NCI-H2196 treated with DMSO at 0.1 percent for 48 hours (cell line): ENCODE measurements around the gene LRRC45.

Experiments
- DNase-seq: peaks from one replicate; lab custom pipeline; 2025; ENCODE audit not compliant: unreplicated experiment; lab: John Stamatoyannopoulos, UW

The LRRC45 gene

DNA sequence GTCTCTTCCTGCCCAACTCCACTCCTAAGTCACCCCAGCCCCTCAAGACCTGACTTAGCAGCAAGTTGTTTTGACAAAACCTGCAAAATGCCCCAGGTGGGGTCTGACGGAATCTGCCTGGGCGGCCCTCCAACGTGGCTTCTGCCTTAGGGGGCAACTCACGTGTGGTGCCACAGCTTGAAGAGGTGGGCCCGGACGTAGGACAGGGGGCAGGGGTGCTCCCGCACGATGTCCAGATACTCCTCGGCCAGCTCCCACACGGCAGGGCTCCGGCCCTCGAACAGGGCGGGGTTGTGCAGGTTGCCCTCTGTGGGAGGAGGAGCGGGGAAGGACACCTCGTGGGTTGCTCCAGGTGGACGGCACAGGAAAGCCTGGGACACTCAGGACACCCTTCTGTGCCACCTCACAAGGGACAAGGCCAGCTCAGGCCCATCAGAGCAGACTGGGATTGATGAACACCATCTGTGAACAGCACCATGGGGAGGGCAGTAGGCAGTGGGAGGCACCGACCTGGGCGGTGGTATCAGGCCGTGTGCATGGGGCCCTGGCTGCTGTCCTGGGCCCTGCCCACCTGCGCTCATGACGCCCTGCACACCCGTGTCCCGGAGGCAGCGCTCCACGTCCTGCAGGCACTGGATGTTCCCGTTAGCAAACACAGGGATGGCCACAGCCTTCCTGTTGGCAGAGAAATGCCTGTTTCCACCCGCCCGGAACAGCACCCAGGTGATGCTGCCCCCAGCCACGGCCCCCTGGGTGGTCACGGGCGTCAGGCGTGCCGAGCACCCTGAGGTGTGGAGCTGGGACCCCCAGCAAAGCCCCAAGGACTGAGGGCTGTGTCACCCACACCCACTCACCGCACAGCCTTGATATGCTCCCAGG is 38.2 kb downstream of the LRRC45 start:
- no peak for DNase-seq

DNA sequence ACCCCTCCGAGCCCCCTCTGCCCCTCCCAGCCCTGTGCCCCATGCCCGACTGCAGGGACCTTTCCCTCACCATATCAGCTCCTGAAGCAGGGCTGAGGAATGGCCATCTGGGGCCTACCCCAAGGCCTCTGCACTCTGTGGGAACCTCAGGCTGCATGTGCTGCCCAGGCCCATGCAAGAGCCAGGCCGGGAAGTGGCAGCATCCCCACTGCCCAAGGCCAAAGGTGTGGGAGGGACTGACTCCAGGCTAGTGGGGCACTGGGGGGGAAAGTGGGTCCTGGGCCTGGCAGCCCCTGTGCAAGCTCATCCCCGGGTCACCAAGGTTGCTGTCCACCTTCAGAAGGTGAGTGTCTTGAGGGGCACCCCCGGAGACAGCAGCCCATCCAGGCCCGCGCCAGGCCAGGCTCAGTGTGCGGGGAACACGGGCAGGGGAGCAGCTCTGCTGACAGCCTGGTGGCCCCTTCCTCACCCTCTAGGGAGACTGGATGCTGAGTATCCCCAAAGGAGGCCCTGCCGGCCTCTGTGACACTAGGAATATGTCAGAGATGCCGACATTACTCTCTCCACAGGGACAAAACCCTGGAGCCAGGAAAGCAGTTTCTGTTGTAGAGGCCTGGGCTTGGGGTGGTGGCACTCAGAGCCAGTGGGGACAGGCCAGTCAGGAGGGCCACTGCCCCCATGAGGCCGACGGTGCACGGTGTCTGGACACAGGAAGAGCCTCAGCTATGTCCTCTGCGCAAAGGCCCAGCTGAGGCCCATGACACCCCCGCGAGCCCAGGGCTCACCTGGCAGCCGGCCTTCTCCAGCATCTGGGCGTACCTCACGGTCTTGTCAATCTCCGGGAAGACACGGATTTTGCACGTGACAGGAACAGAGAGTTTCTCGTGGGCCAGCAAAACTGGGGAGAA is 39.2 kb downstream of the LRRC45 start:
- no peak for DNase-seq

DNA sequence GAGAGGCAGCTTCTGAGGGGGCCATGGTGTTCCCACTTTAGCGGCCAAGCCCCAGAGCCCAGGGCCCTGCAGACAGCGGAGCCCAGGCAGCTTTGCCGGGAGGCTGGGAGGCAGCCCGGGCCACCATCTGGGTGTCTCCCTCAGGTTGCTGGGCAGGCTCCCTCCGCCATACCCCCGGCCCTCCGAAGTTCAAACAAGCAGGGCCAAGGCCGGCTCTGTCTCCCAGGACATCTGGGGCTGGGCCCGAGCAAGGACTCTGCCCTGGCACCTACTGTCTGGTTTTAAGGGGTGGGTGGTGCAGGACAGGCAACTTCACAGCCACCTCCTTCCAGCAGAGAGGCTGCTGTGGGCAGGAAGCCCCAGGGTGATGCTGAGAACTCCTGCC is 39.9 kb downstream of the LRRC45 start:
- DNase-seq = no peak

DNA sequence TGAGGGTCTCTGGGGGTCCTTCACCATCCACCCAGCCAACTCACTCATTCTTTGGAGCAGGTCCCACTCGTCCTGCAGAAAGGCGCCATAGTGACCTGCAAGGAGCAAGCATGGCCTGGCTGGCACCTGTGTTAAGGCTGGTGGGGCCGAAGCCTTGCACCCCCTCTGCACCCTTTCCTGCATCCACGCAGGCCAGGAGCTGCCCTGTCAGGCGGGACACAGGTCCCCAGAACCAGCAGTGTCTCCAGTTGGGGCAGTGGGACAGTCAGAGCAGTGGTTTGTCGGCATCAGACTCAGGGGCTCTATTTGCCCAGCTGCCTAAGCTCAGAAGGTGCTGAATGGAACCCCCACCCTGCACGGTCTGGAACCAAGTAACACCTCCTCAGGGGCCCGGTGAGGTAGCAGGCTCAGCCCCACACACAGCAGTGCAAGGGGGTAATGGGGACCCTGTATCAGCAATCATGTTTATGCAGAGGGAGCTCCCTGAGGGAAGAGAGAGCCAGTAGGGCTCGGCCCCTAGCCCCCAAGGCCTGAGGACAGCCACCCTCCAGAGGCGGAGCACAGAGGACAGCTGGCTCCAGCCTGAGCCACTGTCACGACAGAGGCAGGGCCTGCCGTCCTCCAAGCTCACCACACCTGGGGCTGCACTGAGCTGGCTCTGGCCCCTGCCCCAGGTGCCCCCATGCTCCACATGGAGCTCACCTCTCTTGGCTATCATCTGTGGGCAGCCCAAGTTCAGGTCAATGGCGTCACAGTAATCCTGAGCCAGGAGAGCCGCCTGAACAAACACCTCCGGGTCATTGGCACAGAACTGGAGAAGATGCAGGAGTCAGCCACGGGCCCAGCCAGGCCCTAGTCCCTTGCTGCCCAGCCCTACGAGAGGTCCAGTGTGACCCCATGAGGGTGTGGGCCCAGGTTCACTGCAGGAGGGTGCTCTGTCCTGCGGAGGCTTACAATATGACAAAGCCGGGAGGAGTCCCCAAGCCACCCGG is 40.6 kb downstream of the LRRC45 start:
- no peak for DNase-seq

GRCh38 chr17:82064433-82065192 is 41.5 kb downstream of the LRRC45 start:
- peak; percentile 42 for DNase-seq

DNA sequence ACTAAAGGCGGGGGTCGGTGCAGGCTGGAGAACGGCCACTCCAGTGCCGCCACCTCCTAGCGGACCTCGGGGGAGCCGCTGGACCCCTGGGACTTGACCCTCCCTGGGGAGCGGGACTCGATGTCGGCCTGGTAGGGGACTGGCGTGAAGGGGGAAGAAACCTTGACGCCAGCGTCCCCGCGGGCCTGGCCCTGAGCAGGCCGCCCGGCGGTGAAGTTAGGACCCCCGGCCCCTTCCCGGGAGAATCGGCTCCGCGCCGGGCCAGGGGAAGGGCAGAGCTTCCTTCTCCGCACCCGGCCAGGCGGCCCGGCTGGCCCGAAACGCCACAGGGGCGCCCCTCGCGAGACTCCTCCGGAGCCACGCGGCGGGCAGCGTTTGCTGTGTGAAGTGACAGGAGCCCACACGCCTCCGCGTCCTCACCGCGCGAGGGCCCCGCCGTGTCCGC is 42.1 kb downstream of the LRRC45 start:
- DNase-seq = no peak

DNA sequence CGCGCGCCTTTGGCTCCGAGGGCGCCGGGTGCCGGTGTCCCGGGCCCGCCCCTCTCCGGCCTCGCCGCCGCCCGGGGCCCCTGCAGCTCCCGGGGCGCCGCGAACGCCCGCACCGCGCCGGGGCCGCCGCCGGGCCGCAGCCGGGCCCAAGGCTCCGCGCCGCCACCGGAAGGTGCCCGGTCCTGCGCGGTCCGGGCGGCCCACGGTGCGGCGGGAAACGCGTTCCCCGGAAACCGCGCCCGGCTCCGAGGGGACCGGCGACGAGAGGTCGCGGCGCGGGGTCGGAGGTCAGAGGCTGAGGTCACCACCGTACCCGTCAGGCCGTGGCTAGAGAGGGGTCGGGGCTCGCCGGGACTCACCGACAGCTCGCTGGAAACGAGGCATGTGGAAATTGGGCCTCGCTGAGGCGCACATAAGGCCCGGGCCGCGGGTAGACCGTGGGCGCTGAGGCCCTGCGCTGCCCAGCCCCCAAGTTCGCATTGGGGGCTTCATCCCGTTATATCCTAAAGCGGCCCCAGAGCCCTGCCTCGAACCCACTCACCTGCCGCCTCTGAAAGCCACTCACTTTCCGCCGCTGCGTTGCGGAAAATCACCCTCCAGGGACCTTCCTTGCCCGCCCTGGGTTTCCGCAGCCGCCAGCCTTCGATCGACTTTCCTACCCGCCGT is 42.7 kb downstream of the LRRC45 start, which contains the start of gene DUS1L:
Gene DUS1L (minus strand): TSS at position 167 of the 666 bp plus-strand sequence. CDS start 745 bp downstream, outside the sequence.
- peak; percentile 23 for DNase-seq

DNA sequence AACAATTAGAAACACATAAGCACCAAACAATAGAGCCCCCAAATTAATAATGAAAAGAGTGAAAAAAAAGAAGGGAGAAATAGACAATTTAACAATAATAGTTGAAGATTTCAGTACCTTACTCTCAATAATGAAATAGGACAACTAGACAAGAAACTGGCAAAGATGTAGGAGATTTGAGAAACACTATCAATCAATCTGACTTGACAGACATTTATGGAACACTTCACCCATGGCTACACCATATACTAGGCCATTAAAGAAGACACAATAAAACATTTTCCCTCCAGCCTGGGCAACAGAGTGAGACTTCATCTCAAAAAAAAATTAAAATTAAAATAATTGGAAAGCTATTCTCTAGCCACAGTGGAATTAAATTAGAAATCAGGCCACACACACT is 47.5 kb downstream of the LRRC45 start:
- DNase-seq = no peak

DNA sequence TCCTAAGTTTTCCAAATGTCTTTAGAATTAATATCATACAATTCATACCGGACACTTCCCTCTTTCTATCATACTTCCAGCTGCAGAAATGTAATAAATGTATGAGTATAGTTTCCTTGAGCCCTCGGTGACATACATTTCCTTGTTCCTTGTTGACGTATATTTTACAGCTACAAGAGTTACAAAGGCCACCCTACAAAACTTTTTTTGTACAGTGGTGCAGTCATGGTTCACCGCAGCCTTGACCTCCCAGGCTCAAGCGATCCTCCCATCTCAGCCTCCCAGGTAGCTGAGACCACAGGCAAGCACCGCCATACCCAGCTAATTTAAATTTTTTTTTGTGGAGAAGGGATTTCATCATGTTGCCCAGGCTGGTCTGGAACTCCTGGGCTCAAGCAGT is 49.7 kb downstream of the LRRC45 start:
- no peak for DNase-seq

DNA sequence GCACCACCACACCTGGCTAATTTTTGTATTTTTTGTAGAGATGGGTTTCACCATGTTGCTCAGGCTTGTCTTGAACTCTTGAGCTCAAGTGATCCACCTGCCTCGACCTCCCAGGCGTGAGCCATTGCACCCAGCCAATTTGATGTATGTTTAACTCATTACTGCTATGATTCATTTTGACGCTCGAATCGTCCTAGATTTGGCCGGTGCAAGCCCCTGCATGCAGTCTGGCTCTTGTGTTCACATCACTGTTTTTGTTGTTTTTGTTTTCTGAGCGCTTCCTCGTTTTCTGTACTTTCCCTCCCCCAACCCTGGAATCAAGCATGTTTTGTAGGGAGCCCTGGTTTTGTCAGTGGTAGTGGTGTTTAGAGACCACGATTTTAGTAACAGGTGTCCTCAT is 50.3 kb downstream of the LRRC45 start:
- DNase-seq = no peak

DNA sequence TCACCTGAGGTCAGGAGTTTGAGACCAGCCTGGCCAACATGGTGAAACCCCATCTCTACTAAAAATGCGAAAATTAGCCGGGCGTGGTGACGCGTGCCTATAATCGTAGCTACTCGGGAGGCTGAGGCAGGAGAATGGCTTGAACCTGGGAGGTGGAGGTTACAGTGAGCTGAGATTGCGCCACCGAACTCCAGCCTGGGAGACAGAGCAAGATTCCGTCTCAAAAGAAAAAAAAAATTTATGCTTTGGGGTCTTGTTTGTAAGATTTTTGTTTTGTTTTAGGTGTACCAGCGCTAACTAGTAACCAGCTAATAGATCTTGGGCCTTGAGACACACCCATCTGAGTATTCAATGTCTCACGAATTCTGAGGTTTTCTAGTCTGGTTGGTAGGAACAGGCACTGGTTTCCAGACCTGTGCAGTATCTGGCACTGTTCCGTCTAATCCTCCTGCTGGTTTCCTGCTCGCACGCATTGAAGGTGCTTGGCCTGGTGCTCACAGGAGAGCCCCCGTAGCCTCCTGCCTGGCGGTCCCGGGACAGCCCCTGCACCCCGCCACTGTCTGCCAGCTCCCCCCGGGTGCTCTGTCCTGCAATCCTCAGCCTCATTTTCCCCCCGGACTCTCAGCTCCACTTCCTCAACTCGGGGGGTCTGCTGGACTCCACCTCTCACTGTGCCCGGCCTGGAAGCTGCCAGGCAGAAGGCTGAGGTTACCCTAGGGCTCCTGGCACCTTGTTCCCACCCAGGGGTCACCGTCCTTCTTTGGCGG is 53.1 kb downstream of the LRRC45 start:
- DNase-seq = no peak

DNA sequence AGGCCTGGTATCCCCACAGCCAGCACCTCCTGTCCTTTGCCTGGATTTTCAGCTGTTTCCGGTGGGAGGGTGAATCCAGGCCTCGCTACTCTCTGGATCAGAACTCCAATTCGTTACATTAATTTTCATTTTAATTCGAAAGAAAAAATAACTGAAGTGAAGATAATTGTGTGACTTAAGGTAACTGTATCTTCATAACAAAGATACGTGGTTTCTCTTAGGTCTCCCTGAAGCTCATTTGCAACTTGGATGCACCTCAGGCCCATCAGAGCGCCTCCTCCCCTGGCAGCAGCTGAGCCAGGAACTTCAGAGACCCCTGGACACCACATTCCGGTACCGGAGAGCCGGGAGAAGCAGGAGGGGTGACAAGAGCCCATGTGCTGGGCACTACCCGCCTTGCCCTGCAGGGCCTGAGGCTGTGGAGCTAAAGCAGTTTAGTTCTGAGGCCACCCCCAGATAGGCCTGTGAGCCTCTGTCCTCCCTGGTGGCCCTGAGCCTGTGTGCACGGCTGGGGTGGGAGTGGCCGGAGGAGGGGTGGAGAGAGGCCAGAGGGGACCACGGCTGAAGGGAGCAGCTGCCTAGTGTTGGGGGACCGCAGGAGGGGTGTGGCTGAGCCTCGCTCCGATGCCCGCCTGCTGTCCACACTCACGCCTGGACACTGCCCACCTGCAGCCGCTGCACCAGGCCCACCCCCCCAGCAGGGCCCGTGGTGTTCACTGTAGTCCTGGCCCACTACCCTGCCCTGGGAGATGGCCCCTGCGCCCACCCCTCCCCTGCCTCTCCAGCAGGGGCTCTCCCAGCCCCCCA is 53.9 kb downstream of the LRRC45 start:
- no peak for DNase-seq

- no peak for DNase-seq
Observed at GRCh38 chr17:82077617-82078358, 54.7 kb downstream of the LRRC45 start.

GRCh38 chr17:82078433-82078832 is 55.3 kb downstream of the LRRC45 start:
- no peak for DNase-seq

DNA sequence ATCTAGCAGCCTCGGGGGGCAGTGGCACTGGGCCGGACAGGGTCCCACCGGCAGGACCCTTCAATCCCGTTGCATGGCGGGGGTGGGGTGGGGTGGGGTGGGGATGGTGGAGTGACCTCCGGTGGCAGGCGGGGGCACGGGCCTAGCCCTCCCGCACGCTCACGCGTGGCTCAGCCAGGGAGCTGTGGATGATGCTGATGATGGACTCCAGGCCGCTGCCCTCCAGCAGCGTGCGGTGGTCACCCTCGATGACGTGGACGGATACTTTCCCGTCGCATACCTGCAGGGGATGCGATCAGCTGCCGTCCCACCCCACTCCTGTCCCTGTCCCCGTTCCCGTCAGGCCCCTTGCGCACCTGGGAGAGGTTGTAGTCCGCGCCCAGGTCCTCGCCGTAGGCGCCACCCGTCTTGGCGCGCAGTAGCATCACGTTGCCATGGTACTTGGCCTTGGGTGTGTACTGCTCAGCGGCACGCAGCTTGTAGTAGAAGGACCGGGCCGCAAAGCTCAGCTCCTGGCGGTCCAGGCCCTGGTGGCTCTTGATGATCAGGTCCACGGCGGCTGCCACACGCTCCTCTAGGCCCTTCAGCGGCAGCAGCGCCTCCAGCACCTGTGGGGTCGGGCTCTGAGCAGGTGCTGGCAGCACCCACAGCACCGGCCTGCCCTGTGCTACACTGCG is 56.0 kb downstream of the LRRC45 start:
- DNase-seq = no peak

DNA sequence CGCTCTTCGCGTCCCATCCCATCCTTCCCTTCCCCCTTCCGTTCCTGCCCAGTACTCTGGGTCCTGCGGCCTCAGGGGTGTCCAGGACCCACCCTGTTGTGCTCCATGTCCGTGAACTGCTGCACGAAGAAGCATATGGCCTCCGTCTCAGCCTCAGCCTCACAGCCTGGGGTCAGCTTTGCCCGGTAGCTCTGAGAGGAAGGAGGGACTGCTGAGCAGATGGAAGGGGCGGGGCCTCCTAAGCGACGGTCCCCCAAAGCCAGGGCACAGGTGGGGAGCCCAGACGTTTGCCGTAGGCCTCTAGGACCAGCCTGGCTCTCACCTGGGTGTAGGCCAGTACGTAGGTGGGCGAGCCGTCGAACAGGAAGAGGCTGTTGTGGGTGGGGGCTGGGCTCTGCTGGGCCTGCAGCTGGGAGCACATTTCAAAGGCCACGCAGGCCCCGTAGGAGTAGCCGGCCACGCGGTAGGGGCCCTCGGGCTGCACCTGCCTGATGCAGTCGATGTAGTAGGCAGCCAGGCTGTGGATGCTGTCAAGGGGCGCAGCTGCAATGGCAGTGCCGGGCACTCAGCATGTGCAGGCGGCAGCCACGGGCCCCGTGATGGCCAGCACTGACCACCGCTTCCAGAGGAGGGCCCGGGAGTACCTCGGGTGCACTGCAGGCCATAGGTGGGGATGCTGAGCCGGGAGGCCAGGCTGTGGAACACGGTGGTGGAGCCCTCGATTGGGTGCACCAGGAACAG is 57.1 kb downstream of the LRRC45 start:
- no peak for DNase-seq
